Cardiac fibroblast (primary cell): ENCODE measurements around the gene PLAAT4.
"Not testable (repeated sequence)": the region's sequence is repeated elsewhere in the genome, so short reads cannot be mapped to it uniquely, and the experiment has no call there.

Experiments used
- DNase-seq, 2 donors: peaks; one replicate each; pipeline versions ENCODE4 v3.0.0 to v3.0.0-alpha.2; 2010; ENCODE audit warnings: low read depth in 2 of 2
- H3K4me3 ChIP-seq, 2 donors: replicated peaks in 1 of 2; 1 replicate in 1 of 2; 2 replicates in 1 of 2; pipeline ENCODE4 v1.5.1; 2011; ENCODE audit warnings: low read depth in 2 of 2, low read length in 2 of 2, mild to moderate bottlenecking in 2 of 2, moderate library complexity in 1 of 2
- CTCF ChIP-seq: IDR thresholded peaks from one replicate; pipeline ENCODE4 v1.5.1; 2011; ENCODE audit warnings: low read depth, mild to moderate bottlenecking, low read length, inconsistent platforms

The PLAAT4 gene

GRCh38 chr11:63537293-63538101 lies 889 bp downstream of the PLAAT4 start:
- no peak for TF ChIP-seq CTCF
- peak; percentile 44 to 97 for DNase-seq
- peak overlapping the region; percentile 30 to 37 for H3K4me3 ChIP-seq

- peak in 1 of 2 donors; percentile 30 for DNase-seq
- not testable (repeated sequence) for H3K4me3 ChIP-seq
Measured at GRCh38 chr11:63542506-63542905, 5.9 kb downstream of the PLAAT4 start.

DNA sequence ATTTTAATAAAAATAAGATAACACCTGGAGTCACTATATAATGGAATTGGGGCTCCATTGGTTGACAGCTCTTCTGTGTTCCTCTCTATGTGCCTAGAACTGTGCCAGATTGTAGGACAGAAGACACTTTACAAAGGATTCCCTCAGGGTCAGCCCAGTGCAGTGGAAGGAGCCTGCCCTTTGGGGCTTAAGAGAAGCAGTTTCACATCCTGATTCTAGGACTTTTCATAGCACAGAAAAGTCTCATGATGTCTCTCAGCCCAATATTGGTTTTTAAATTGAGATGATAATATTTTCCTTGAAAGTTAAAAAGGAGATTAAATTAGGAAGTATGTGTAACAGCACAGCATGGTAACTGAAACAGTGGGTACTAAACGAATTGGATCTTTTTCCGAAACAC lies 7.1 kb downstream of the PLAAT4 start:
- TF ChIP-seq CTCF, result no peak
- DNase-seq, result no peak
- H3K4me3 ChIP-seq, result no peak overlapping the region

GRCh38 chr11:63547061-63547460 lies 10.5 kb downstream of the PLAAT4 start:
- no peak for TF ChIP-seq CTCF
- no peak for DNase-seq
- no peak overlapping the region for H3K4me3 ChIP-seq

GRCh38 chr11:63548178-63548577 lies 11.6 kb downstream of the PLAAT4 start:
- no peak for TF ChIP-seq CTCF
- H3K4me3 ChIP-seq, result no peak overlapping the region
- peak in 1 of 2 donors; percentile 95 for DNase-seq

DNA sequence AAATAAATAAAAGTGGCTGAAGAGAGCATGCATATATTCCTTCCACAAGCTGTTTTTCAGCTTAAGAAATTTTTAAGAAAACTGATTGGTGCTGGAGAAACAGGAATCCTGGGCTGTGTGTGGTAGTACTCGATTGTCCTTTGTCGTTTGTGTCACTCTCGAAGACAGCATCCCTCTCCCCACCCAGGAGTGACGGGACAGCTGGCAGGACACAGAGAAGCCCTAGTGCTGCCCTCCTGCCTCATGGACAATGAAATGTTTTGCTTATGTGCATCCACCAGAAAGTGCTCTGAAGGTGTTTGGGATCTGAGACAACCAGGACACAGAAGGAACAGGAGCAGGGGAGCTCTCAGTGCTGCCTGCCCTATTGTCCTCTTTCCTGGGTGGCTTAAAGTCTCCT lies 12.8 kb downstream of the PLAAT4 start:
- no peak overlapping the region for H3K4me3 ChIP-seq
- DNase-seq, result no peak
- no peak for TF ChIP-seq CTCF

- not testable (repeated sequence) for H3K4me3 ChIP-seq, DNase-seq
Measured at GRCh38 chr11:63550156-63550700, 13.6 kb downstream of the PLAAT4 start.
